H1 (cell line): ENCODE measurements around the gene SLC24A5. TPM values are rescaled to one million over a fixed set of nuclear protein-coding genes. Genes with fewer than 3 reads are reported as not detected.

ENCODE experiments used
- CTCF ChIA-PET: fragments of 300-600 bp; sonication (Branson Sonifier 250); formaldehyde crosslinking; loops from one replicate; lab custom pipeline; 2021; ENCODE audit not compliant: partially characterized antibody; lab: Charles Lee
- POLR2A ChIA-PET: fragments of 300-600 bp; sonication (Branson Sonifier 250); formaldehyde crosslinking; loops from one replicate; lab custom pipeline; 2021; ENCODE audit warnings: inconsistent platforms; ENCODE audit not compliant: partially characterized antibody; lab: Charles Lee
- DNase-seq, 2 experiments: peaks; one replicate each; pipeline versions ENCODE4 v3.0.0 to v3.0.0-alpha.2; 2010 to 2022; ENCODE audit warnings: low spot score in 2 of 2, low read depth in 1 of 2, mixed read lengths in 1 of 2
- FAIRE-seq: peaks from 2 replicates; lab custom pipeline; 2011; peaks lifted over from hg19 to GRCh38; lab: Jason Lieb, UNC
- H2AFZ ChIP-seq: 2 replicates; pipeline ENCODE4 v1.8.1; 2012; ENCODE audit warnings: low read length, inconsistent platforms
- H2AK5ac ChIP-seq: 2 replicates; pipeline ENCODE4 v1.6.1; 2013; ENCODE audit warnings: low read depth, low read length
- H2BK120ac ChIP-seq: replicated peaks from 2 replicates; pipeline ENCODE3; 2013; ENCODE audit warnings: low read depth, low read length, inconsistent platforms
- H2BK12ac ChIP-seq: 2 replicates; pipeline ENCODE4 v1.6.1; 2013; ENCODE audit warnings: low read depth, low read length
- H2BK15ac ChIP-seq: 2 replicates; pipeline ENCODE4 v1.6.1; 2013; ENCODE audit warnings: low read length
- H2BK20ac ChIP-seq: 2 replicates; pipeline ENCODE4 v1.6.1; 2013; ENCODE audit warnings: low read length
- H2BK5ac ChIP-seq: 2 replicates; pipeline ENCODE4 v1.6.1; 2013; ENCODE audit warnings: low read depth, low read length
- H3K14ac ChIP-seq: 2 replicates; pipeline ENCODE4 v1.6.1; 2013; ENCODE audit warnings: inconsistent platforms; ENCODE audit not compliant: insufficient read length
- H3K18ac ChIP-seq: 2 replicates; pipeline ENCODE4 v1.6.1; 2013; ENCODE audit warnings: low read length; ENCODE audit errors: extremely low read depth
- H3K23ac ChIP-seq: 2 replicates; pipeline ENCODE4 v1.6.1; 2013; ENCODE audit warnings: inconsistent platforms; ENCODE audit not compliant: insufficient read length
- H3K23me2 ChIP-seq: 2 replicates; pipeline ENCODE4 v1.6.1; 2013; ENCODE audit warnings: low read depth, low read length
- H3K27ac ChIP-seq: 2 replicates; pipeline ENCODE4 v1.6.1; 2011; ENCODE audit warnings: low read depth, low read length, inconsistent platforms
- H3K27me3 ChIP-seq, 4 experiments: replicated peaks in 1 of 4; 1 replicate in 1 of 4; 2 replicates in 3 of 4; pipeline versions ENCODE4 v1.6.1 to v1.8.1; 2011 to 2013; ENCODE audit warnings: low read length in 3 of 4, mild to moderate bottlenecking in 3 of 4, inconsistent platforms in 2 of 4, mixed read lengths in 2 of 4, moderate library complexity in 1 of 4; ENCODE audit not compliant: control insufficient read depth in 3 of 4, insufficient read depth in 3 of 4; ENCODE audit errors: extremely low read depth in 1 of 4
- H3K36me3 ChIP-seq, 4 experiments: 2 replicates each; pipeline versions ENCODE4 v1.6.1 to v1.8.1; 2011 to 2013; ENCODE audit warnings: mild to moderate bottlenecking in 4 of 4, low read length in 3 of 4, moderate library complexity in 2 of 4, control low read depth in 1 of 4, inconsistent platforms in 1 of 4; ENCODE audit not compliant: insufficient read depth in 4 of 4, control insufficient read depth in 2 of 4
- H3K4ac ChIP-seq: replicated peaks from 2 replicates; pipeline ENCODE3; 2013; ENCODE audit warnings: low read length, low read depth, mixed read lengths, inconsistent platforms; ENCODE audit not compliant: insufficient read length
- H3K4me1 ChIP-seq, 4 experiments: replicated peaks in 1 of 4; 1 replicate in 1 of 4; 2 replicates in 3 of 4; pipeline versions ENCODE4 v1.6.1 to v1.8.1; 2011 to 2013; ENCODE audit warnings: low read length in 3 of 4, inconsistent platforms in 2 of 4, mixed read lengths in 1 of 4; ENCODE audit not compliant: insufficient read depth in 4 of 4, control insufficient read depth in 3 of 4
- H3K4me2 ChIP-seq, 2 experiments: 2 replicates each; pipeline versions ENCODE4 v1.6.1 to v1.8.1; 2011 to 2013; ENCODE audit warnings: low read depth in 2 of 2, low read length in 2 of 2, control low read depth in 1 of 2, inconsistent platforms in 1 of 2, mild to moderate bottlenecking in 1 of 2; ENCODE audit not compliant: insufficient read depth in 1 of 2
- H3K4me3 ChIP-seq, 4 experiments: fragments of 200-600, 300-600 bp in 1 of 4; sonication (generic), shearing (Covaris generic), sonication (Bioruptor Twin) in 1 of 4; 2 replicates each; pipeline versions ENCODE4 v1.5.1 to v1.8.1; 2011 to 2016; ENCODE audit warnings: low read length in 4 of 4, low read depth in 3 of 4, control low read depth in 2 of 4, inconsistent platforms in 2 of 4, mild to moderate bottlenecking in 2 of 4, mixed read lengths in 1 of 4, moderate library complexity in 1 of 4; ENCODE audit not compliant: insufficient read depth in 2 of 4; ENCODE audit errors: extremely low read depth in 1 of 4
- H3K56ac ChIP-seq: replicated peaks from 2 replicates; pipeline ENCODE3; 2013; ENCODE audit warnings: low read depth, mild to moderate bottlenecking, mixed read lengths, low read length, inconsistent platforms; ENCODE audit not compliant: insufficient read length
- H3K79me1 ChIP-seq: 2 replicates; pipeline ENCODE4 v1.6.1; 2013; ENCODE audit warnings: low read depth, low read length, control low read depth
- H3K79me2 ChIP-seq, 2 experiments: 2 replicates each; pipeline versions ENCODE4 v1.6.1 to v1.8.1; 2012 to 2013; ENCODE audit warnings: low read length in 2 of 2, mild to moderate bottlenecking in 2 of 2, inconsistent platforms in 1 of 2; ENCODE audit not compliant: insufficient read depth in 2 of 2, control insufficient read depth in 1 of 2
- H3K9ac ChIP-seq, 4 experiments: replicated peaks in 1 of 4; 1 replicate in 1 of 4; 2 replicates in 3 of 4; pipeline versions ENCODE4 v1.6.1 to v1.8.1; 2011 to 2013; ENCODE audit warnings: low read depth in 3 of 4, low read length in 3 of 4, control low read depth in 2 of 4, mild to moderate bottlenecking in 2 of 4, moderate library complexity in 2 of 4, inconsistent platforms in 1 of 4; ENCODE audit errors: extremely low read depth in 1 of 4
- H3K9me3 ChIP-seq, 2 experiments: 2 replicates each; pipeline versions ENCODE4 v1.6.1 to v1.8.1; 2012 to 2013; ENCODE audit warnings: mild to moderate bottlenecking in 2 of 2, moderate library complexity in 2 of 2, control low read depth in 1 of 2, inconsistent platforms in 1 of 2, low read depth in 1 of 2, low read length in 1 of 2, mixed read lengths in 1 of 2; ENCODE audit not compliant: insufficient read depth in 2 of 2
- H4K20me1 ChIP-seq, 2 experiments: replicated peaks in 1 of 2; 2 replicates each; pipeline versions ENCODE3 to v1.8.1; 2011 to 2013; ENCODE audit warnings: inconsistent platforms in 2 of 2, low read length in 2 of 2, mild to moderate bottlenecking in 1 of 2; ENCODE audit not compliant: insufficient read depth in 2 of 2, control insufficient read depth in 1 of 2
- H4K5ac ChIP-seq: 2 replicates; pipeline ENCODE4 v1.6.1; 2013; ENCODE audit warnings: low read length, low read depth, mixed read lengths, inconsistent platforms; ENCODE audit not compliant: insufficient read length
- H4K8ac ChIP-seq: 2 replicates; pipeline ENCODE4 v1.8.0; 2013; ENCODE audit warnings: mild to moderate bottlenecking, moderate library complexity, low read length, inconsistent platforms; ENCODE audit not compliant: insufficient read depth; ENCODE audit errors: extremely low read depth
- H4K91ac ChIP-seq: replicated peaks from 2 replicates; pipeline ENCODE3; 2013; ENCODE audit warnings: low read length, mixed read lengths, inconsistent platforms; ENCODE audit not compliant: insufficient read length
- BCL11A ChIP-seq, 2 experiments: IDR thresholded peaks; one replicate each; pipeline ENCODE4 v1.6.1; 2011; ENCODE audit warnings: low read depth in 2 of 2, low read length in 2 of 2, mild to moderate bottlenecking in 2 of 2
- CREB1 ChIP-seq: IDR thresholded peaks from 2 replicates; pipeline ENCODE4 v1.6.1; 2012; ENCODE audit warnings: inconsistent platforms
- E2F6 ChIP-seq: IDR thresholded peaks from 2 replicates; pipeline ENCODE4 v1.6.1; 2012; ENCODE audit warnings: inconsistent platforms
- EP300 ChIP-seq, 2 experiments: IDR thresholded peaks; 1 replicate in 1 of 2; 2 replicates in 1 of 2; pipeline ENCODE4 v1.6.1; 2011 to 2012; ENCODE audit warnings: low read depth in 2 of 2, low read length in 2 of 2, mild to moderate bottlenecking in 2 of 2, borderline replicate concordance in 1 of 2, inconsistent platforms in 1 of 2, moderate library complexity in 1 of 2
- GABPA ChIP-seq: IDR thresholded peaks from 2 replicates; pipeline ENCODE4 v1.6.1; 2011; ENCODE audit warnings: mild to moderate bottlenecking, low read length, moderate library complexity, borderline replicate concordance; ENCODE audit not compliant: insufficient read depth
- JUN ChIP-seq: IDR thresholded peaks from 2 replicates; pipeline ENCODE4 v1.6.1; 2011; ENCODE audit warnings: low read depth, mild to moderate bottlenecking, improper control_type of control experiment, low read length
- KDM4A ChIP-seq: IDR thresholded peaks from one replicate; pipeline ENCODE4 v1.7.1; 2012; ENCODE audit warnings: low read depth, mild to moderate bottlenecking, moderate library complexity, low read length, inconsistent platforms; ENCODE audit not compliant: severe bottlenecking
- MAX ChIP-seq: IDR thresholded peaks from 2 replicates; pipeline ENCODE4 v1.6.1; 2012; ENCODE audit warnings: inconsistent platforms
- RAD21 ChIP-seq, 2 experiments: IDR thresholded peaks in 1 of 2; conservative IDR thresholded peaks in 1 of 2; 2 replicates each; pipeline ENCODE4 v1.6.1; 2011; ENCODE audit warnings: low read depth in 2 of 2, low read length in 2 of 2, improper control_type of control experiment in 1 of 2, inconsistent platforms in 1 of 2, mild to moderate bottlenecking in 1 of 2, moderate library complexity in 1 of 2
- SAP30 ChIP-seq: fragments of 300-600 bp; sonication (generic); IDR thresholded peaks from 2 replicates; pipeline ENCODE4 v1.7.1; 2012; ENCODE audit warnings: low read length, moderate library complexity, mild to moderate bottlenecking, inconsistent platforms; ENCODE audit not compliant: insufficient read depth, insufficient replicate concordance
- WGBS, 2 experiments: shearing (Covaris generic) in 1 of 2; methylation state at CpG; one replicate each; pipeline versions ENCODE4 v1.1.6 to v1.1.7; 2013 to 2015; ENCODE audit warnings: low lambda C conversion rate in 2 of 2, mixed read lengths in 2 of 2, inconsistent platforms in 1 of 2, low coverage in 1 of 2, missing lambda C conversion rate in 1 of 2; ENCODE audit not compliant: insufficient replicate concordance in 2 of 2, insufficient coverage in 1 of 2, insufficient read length in 1 of 2; ENCODE audit errors: extremely low coverage in 1 of 2, missing lambda C conversion rate in 1 of 2; 5-methylcytosine and 5-hydroxymethylcytosine counted together
- polyA plus RNA-seq, 7 experiments: library from polyadenylated mRNA; depleted of rRNA in 3 of 7; stranded (reverse) in 5 of 7; unstranded in 2 of 7; fragments of >200 nt in 5 of 7; fragments of 200-250 nt in 2 of 7; gene quantifications; 1 replicate in 5 of 7; 2 replicates in 1 of 7; 4 replicates in 1 of 7; pipeline versions ENCODE4 v1.2.1 to v1.2.3, GENCODE V29; 2011 to 2013; ENCODE audit warnings: missing spikeins in 2 of 7, mixed read lengths in 2 of 7
- total RNA-seq: library from RNA; stranded (reverse); fragmentation: NEBNext Ultra II Directional; extraction: Animal tissue kit (Norgen Biotek cat#: 25700); gene quantifications from 2 replicates; pipeline ENCODE4 v1.2.1, GENCODE V29; 2021

The SLC24A5 gene
- total and polyA plus RNA-seq, 2 of the 8 experiments (the other 6 are each of a cell fraction or from before 2014, with no cell fraction given), result not detected

GRCh38 chr15:48190932-48191573, 70.3 kb downstream of the SLC24A5 start:
- peak overlapping the region; percentile 39 to 62 (median 48); a peak in 7 of 8 replicates for H3K4me3 ChIP-seq
- ChIA-PET CTCF (interaction anchor here (0.7 to 1.0 kb wide), 2 partner anchors 60 to 67 kb away, joined by 3 to 4 read pairs; no protein-coding TSS in a partner anchor), POLR2A (interaction anchor here (1.1 kb wide), 1 partner anchor 13 kb away, joined by 3 read pairs; the partner anchor contains the start of gene MYEF2)
- peaks cover 0 to 9% (median 0%) of the 10 kb centered on the region in 4 experiments; a peak in 2 of 7 replicates for H3K27me3 ChIP-seq
- peak in 1 of 2 experiments; percentile 95 for DNase-seq
- peak overlapping the region in 1 of 4 experiments; percentile 12; a peak in 1 of 7 replicates for H3K9ac ChIP-seq
- H3K56ac ChIP-seq, result no peak overlapping the region
- H3K79me1 ChIP-seq, result no peaks in the 10 kb centered on the region
- H3K79me2 ChIP-seq, result no peaks in the 10 kb centered on the region
- no peak overlapping the region for H4K8ac ChIP-seq
- H2BK120ac ChIP-seq, result no peak overlapping the region
- no peak overlapping the region for H2AFZ ChIP-seq
- H4K5ac ChIP-seq, result no peak overlapping the region
- H3K4me2 ChIP-seq, result peak overlapping the region; percentile 81 to 94
- H3K23me2 ChIP-seq, result peaks cover 11% of the 10 kb centered on the region
- no peaks in the 10 kb centered on the region for H3K4me1 ChIP-seq
- H3K27ac ChIP-seq, result no peak overlapping the region
- no peak overlapping the region for H3K14ac ChIP-seq
- peak; percentile 92 for FAIRE-seq
- no peaks in the 10 kb centered on the region for H3K9me3 ChIP-seq
- 9% methylated on average over 15 of the region's 15 CpGs; no CpG with 5 or more reads in 1 of the 2 experiments for WGBS, 2 experiments
- no peak overlapping the region for H3K4ac ChIP-seq
- no peak overlapping the region for H2AK5ac ChIP-seq
- no peak overlapping the region for H3K18ac ChIP-seq
- H4K91ac ChIP-seq, result no peak overlapping the region
- H2BK5ac ChIP-seq, result no peak overlapping the region
- no peak overlapping the region for H2BK15ac ChIP-seq
- H4K20me1 ChIP-seq, result no peaks in the 10 kb centered on the region
- H3K36me3 ChIP-seq, result no peaks in the 10 kb centered on the region
- no peak overlapping the region for H2BK20ac ChIP-seq
- no peak overlapping the region for H3K23ac ChIP-seq
- H2BK12ac ChIP-seq, result no peak overlapping the region
- TF ChIP-seq SAP30, result peak; percentile 95
- TF ChIP-seq BCL11A (IDR thresholded peaks at IDR 0.05; ENCODE audit: low read depth in 2 of 2, low read length in 2 of 2), result no peak
- TF ChIP-seq KDM4A, result peak; percentile 1
- TF ChIP-seq CREB1, result no peak
- TF ChIP-seq JUN, result no peak
- TF ChIP-seq EP300 (IDR thresholded peaks at IDR 0.05; ENCODE audit: borderline replicate concordance in 1 of 2, low read depth in 2 of 2, low read length in 2 of 2), result 0 out of 3 replicates have a peak, but pooled peaks of 1 of the 2 experiments have one; percentile 17
- TF ChIP-seq MAX, result peak; percentile 57; the same call in 1 of the 2 replicates
- peak in 1 of 2 experiments; percentile 19; a peak in 1 of 4 replicates for TF ChIP-seq RAD21 (IDR thresholded peaks at IDR 0.05 in 1 of 2, conservative IDR thresholded peaks at IDR 0.05 in 1 of 2; ENCODE audit: low read depth in 2 of 2, low read length in 2 of 2)
- peak; percentile 30; the same call in 1 of the 2 replicates for TF ChIP-seq GABPA
- no peak for TF ChIP-seq E2F6
